HG03103 (cell line): Measurements from ENCODE around the gene DNHD1.

Source experiments
- ATAC-seq: cut with Tn5 transposase; IDR thresholded peaks from one replicate; pipeline ENCODE4 v1.9.1; 2021; ENCODE audit warnings: low read depth; ENCODE audit not compliant: unreplicated experiment

The DNHD1 gene

GRCh38 chr11:6608726-6609501 lies 111.8 kb downstream of the DNHD1 start:
- ATAC-seq = no peak

- no peak for ATAC-seq
Observed at GRCh38 chr11:6609502-6610015, 112.5 kb downstream of the DNHD1 start.

GRCh38 chr11:6610591-6610990 lies 113.5 kb downstream of the DNHD1 start:
- no peak for ATAC-seq

GRCh38 chr11:6611092-6611962 lies 114.2 kb downstream of the DNHD1 start:
- no peak for ATAC-seq

GRCh38 chr11:6611963-6612212 lies 114.8 kb downstream of the DNHD1 start:
- ATAC-seq = peak; percentile 20

- peak; percentile 75 for ATAC-seq
Observed at GRCh38 chr11:6612213-6613041, 115.3 kb downstream of the DNHD1 start, which contains the start of gene TAF10. Gene TAF10, minus strand, starts transcription at chr11:6612216. Its CDS starts 27 bp downstream, at chr11:6612189.

GRCh38 chr11:6613496-6613895 lies 116.4 kb downstream of the DNHD1 start:
- no peak for ATAC-seq

- no peak for ATAC-seq
Observed at GRCh38 chr11:6614446-6614845, 117.4 kb downstream of the DNHD1 start.

- ATAC-seq = no peak
Observed at GRCh38 chr11:6615046-6615445, 118.0 kb downstream of the DNHD1 start.

- ATAC-seq = no peak
Observed at GRCh38 chr11:6615882-6616585, 119.0 kb downstream of the DNHD1 start.

GRCh38 chr11:6616596-6617250 lies 119.6 kb downstream of the DNHD1 start:
- ATAC-seq = no peak

- ATAC-seq = no peak
Observed at GRCh38 chr11:6617315-6617781, 120.3 kb downstream of the DNHD1 start.

GRCh38 chr11:6618117-6619003 lies 121.3 kb downstream of the DNHD1 start:
- no peak for ATAC-seq

- ATAC-seq = peak; percentile 99
Observed at GRCh38 chr11:6619004-6619745, 122.1 kb downstream of the DNHD1 start, which contains the start of gene TPP1. Gene TPP1, minus strand, starts transcription at chr11:6619422. Its CDS starts 22 bp downstream, at chr11:6619400.

- no peak for ATAC-seq
Observed at GRCh38 chr11:6620636-6621035, 123.6 kb downstream of the DNHD1 start.
